ENCODE data around the gene ZNF683.
A peak's percentile ranks its signal among the peaks of the same experiment; 100 is the strongest.

Gene ZNF683

GRCh38 chr1:26349188-26349876 is 23.2 kb downstream of the ZNF683 start:
- Histone ChIP-seq H3K9ac (ENCODE audit: low read length in 2 of 2) (no peak overlapping the region), H3K4me1 (ENCODE audit: control insufficient read depth, insufficient read depth, low read length) (no peaks in the 10 kb centered on the region), H3K9me3 (ENCODE audit: control insufficient read depth in 2 of 2, low read length in 2 of 2) (no peaks in the 10 kb centered on the region), H3K27me3 (ENCODE audit: control insufficient read depth in 1 of 2, insufficient read depth in 2 of 2, low read length in 2 of 2) (peaks cover 0 to 6% of the 10 kb centered on the region in 2 donors), H3K27ac (ENCODE audit: low read length) (no peak overlapping the region), H3K4me3 (ENCODE audit: low read length in 2 of 2) (no peak overlapping the region), H3K36me3 (ENCODE audit: control insufficient read depth in 2 of 2, insufficient read depth in 2 of 2, low read length in 2 of 2) (no peaks in the 10 kb centered on the region)

GRCh38 chr1:26346274-26347033 is 26.1 kb downstream of the ZNF683 start:
- Histone ChIP-seq H3K27ac (ENCODE audit: low read length) (no peak overlapping the region), H3K4me1 (ENCODE audit: control insufficient read depth, insufficient read depth, low read length) (no peaks in the 10 kb centered on the region), H3K27me3 (ENCODE audit: control insufficient read depth in 1 of 2, insufficient read depth in 2 of 2, low read length in 2 of 2) (peaks cover 0 to 7% of the 10 kb centered on the region in 2 donors), H3K4me3 (ENCODE audit: low read length in 2 of 2) (no peak overlapping the region), H3K9me3 (ENCODE audit: control insufficient read depth in 2 of 2, low read length in 2 of 2) (no peaks in the 10 kb centered on the region), H3K9ac (ENCODE audit: low read length in 2 of 2) (no peak overlapping the region), H3K36me3 (ENCODE audit: control insufficient read depth in 2 of 2, insufficient read depth in 2 of 2, low read length in 2 of 2) (no peaks in the 10 kb centered on the region)

GRCh38 chr1:26345718-26346117 is 26.8 kb downstream of the ZNF683 start:
- no peak overlapping the region for H3K27ac ChIP-seq (ENCODE audit: low read length)
- no peak overlapping the region for H3K4me3 ChIP-seq (ENCODE audit: low read length in 2 of 2)
- H3K9ac ChIP-seq (ENCODE audit: low read length in 2 of 2): no peak overlapping the region
- no peaks in the 10 kb centered on the region for H3K4me1 ChIP-seq (ENCODE audit: control insufficient read depth, insufficient read depth, low read length)
- H3K27me3 ChIP-seq (ENCODE audit: control insufficient read depth in 1 of 2, insufficient read depth in 2 of 2, low read length in 2 of 2): peaks cover 0 to 5% of the 10 kb centered on the region in 2 donors
- H3K36me3 ChIP-seq (ENCODE audit: control insufficient read depth in 2 of 2, insufficient read depth in 2 of 2, low read length in 2 of 2): no peaks in the 10 kb centered on the region
- H3K9me3 ChIP-seq (ENCODE audit: control insufficient read depth in 2 of 2, low read length in 2 of 2): no peaks in the 10 kb centered on the region

- no peak overlapping the region for H3K9ac ChIP-seq (ENCODE audit: low read length in 2 of 2)
- no peak overlapping the region for H3K4me3 ChIP-seq (ENCODE audit: low read length in 2 of 2)
- H3K27me3 ChIP-seq (ENCODE audit: control insufficient read depth in 1 of 2, insufficient read depth in 2 of 2, low read length in 2 of 2): peaks cover 0 to 4% of the 10 kb centered on the region in 2 donors
- H3K36me3 ChIP-seq (ENCODE audit: control insufficient read depth in 2 of 2, insufficient read depth in 2 of 2, low read length in 2 of 2): no peaks in the 10 kb centered on the region
- no peak overlapping the region for H3K27ac ChIP-seq (ENCODE audit: low read length)
- H3K9me3 ChIP-seq (ENCODE audit: control insufficient read depth in 2 of 2, low read length in 2 of 2): no peaks in the 10 kb centered on the region
- H3K4me1 ChIP-seq (ENCODE audit: control insufficient read depth, insufficient read depth, low read length): no peaks in the 10 kb centered on the region
Measured at GRCh38 chr1:26344147-26344920, 28.2 kb downstream of the ZNF683 start.

GRCh38 chr1:26340047-26340481 is 32.5 kb downstream of the ZNF683 start:
- H3K9ac ChIP-seq (ENCODE audit: low read length in 2 of 2): no peak overlapping the region
- H3K36me3 ChIP-seq (ENCODE audit: control insufficient read depth in 2 of 2, insufficient read depth in 2 of 2, low read length in 2 of 2): no peaks in the 10 kb centered on the region
- no peak overlapping the region for H3K4me3 ChIP-seq (ENCODE audit: low read length in 2 of 2)
- H3K4me1 ChIP-seq (ENCODE audit: control insufficient read depth, insufficient read depth, low read length): peaks cover 13% of the 10 kb centered on the region
- H3K27me3 ChIP-seq (ENCODE audit: control insufficient read depth in 1 of 2, insufficient read depth in 2 of 2, low read length in 2 of 2): peaks cover 10 to 17% of the 10 kb centered on the region in 2 donors
- no peak overlapping the region for H3K27ac ChIP-seq (ENCODE audit: low read length)
- H3K9me3 ChIP-seq (ENCODE audit: control insufficient read depth in 2 of 2, low read length in 2 of 2): no peaks in the 10 kb centered on the region

GRCh38 chr1:26338670-26339069 is 33.9 kb downstream of the ZNF683 start:
- H3K36me3 ChIP-seq (ENCODE audit: control insufficient read depth in 2 of 2, insufficient read depth in 2 of 2, low read length in 2 of 2): no peaks in the 10 kb centered on the region
- H3K27me3 ChIP-seq (ENCODE audit: control insufficient read depth in 1 of 2, insufficient read depth in 2 of 2, low read length in 2 of 2): peaks cover 19 to 26% of the 10 kb centered on the region in 2 donors
- H3K4me1 ChIP-seq (ENCODE audit: control insufficient read depth, insufficient read depth, low read length): peaks cover 13% of the 10 kb centered on the region
- H3K27ac ChIP-seq (ENCODE audit: low read length): no peak overlapping the region
- no peak overlapping the region for H3K9ac ChIP-seq (ENCODE audit: low read length in 2 of 2)
- no peaks in the 10 kb centered on the region for H3K9me3 ChIP-seq (ENCODE audit: control insufficient read depth in 2 of 2, low read length in 2 of 2)
- H3K4me3 ChIP-seq (ENCODE audit: low read length in 2 of 2): no peak overlapping the region

- H3K27me3 ChIP-seq (ENCODE audit: control insufficient read depth in 1 of 2, insufficient read depth in 2 of 2, low read length in 2 of 2): peaks cover 17 to 29% of the 10 kb centered on the region in 2 donors
- no peak overlapping the region for H3K27ac ChIP-seq (ENCODE audit: low read length)
- no peak overlapping the region for H3K4me3 ChIP-seq (ENCODE audit: low read length in 2 of 2)
- H3K9ac ChIP-seq (ENCODE audit: low read length in 2 of 2): no peak overlapping the region
- H3K36me3 ChIP-seq (ENCODE audit: control insufficient read depth in 2 of 2, insufficient read depth in 2 of 2, low read length in 2 of 2): no peaks in the 10 kb centered on the region
- no peaks in the 10 kb centered on the region for H3K9me3 ChIP-seq (ENCODE audit: control insufficient read depth in 2 of 2, low read length in 2 of 2)
- peaks cover 13% of the 10 kb centered on the region for H3K4me1 ChIP-seq (ENCODE audit: control insufficient read depth, insufficient read depth, low read length)
Measured at GRCh38 chr1:26337625-26338024, 34.9 kb downstream of the ZNF683 start.

- Histone ChIP-seq H3K9me3 (ENCODE audit: control insufficient read depth in 2 of 2, low read length in 2 of 2) (no peaks in the 10 kb centered on the region), H3K27ac (ENCODE audit: low read length) (no peak overlapping the region), H3K4me1 (ENCODE audit: control insufficient read depth, insufficient read depth, low read length) (peaks cover 13% of the 10 kb centered on the region), H3K36me3 (ENCODE audit: control insufficient read depth in 2 of 2, insufficient read depth in 2 of 2, low read length in 2 of 2) (no peaks in the 10 kb centered on the region), H3K27me3 (ENCODE audit: control insufficient read depth in 1 of 2, insufficient read depth in 2 of 2, low read length in 2 of 2) (peaks cover 17 to 29% of the 10 kb centered on the region in 2 donors), H3K4me3 (ENCODE audit: low read length in 2 of 2) (no peak overlapping the region), H3K9ac (ENCODE audit: low read length in 2 of 2) (no peak overlapping the region)
Measured at GRCh38 chr1:26337206-26337535, 35.4 kb downstream of the ZNF683 start.

GRCh38 chr1:26336477-26337205 is 35.9 kb downstream of the ZNF683 start:
- Histone ChIP-seq H3K9me3 (ENCODE audit: control insufficient read depth in 2 of 2, low read length in 2 of 2) (no peaks in the 10 kb centered on the region), H3K4me3 (ENCODE audit: low read length in 2 of 2) (peak overlapping the region; percentile 53 to 67), H3K36me3 (ENCODE audit: control insufficient read depth in 2 of 2, insufficient read depth in 2 of 2, low read length in 2 of 2) (no peaks in the 10 kb centered on the region), H3K27ac (ENCODE audit: low read length) (no peak overlapping the region), H3K9ac (ENCODE audit: low read length in 2 of 2) (no peak overlapping the region), H3K27me3 (ENCODE audit: control insufficient read depth in 1 of 2, insufficient read depth in 2 of 2, low read length in 2 of 2) (peaks cover 18 to 29% of the 10 kb centered on the region in 2 donors), H3K4me1 (ENCODE audit: control insufficient read depth, insufficient read depth, low read length) (peaks cover 13% of the 10 kb centered on the region)

- Histone ChIP-seq H3K4me1 (ENCODE audit: control insufficient read depth, insufficient read depth, low read length) (peaks cover 13% of the 10 kb centered on the region), H3K27ac (ENCODE audit: low read length) (no peak overlapping the region), H3K27me3 (ENCODE audit: control insufficient read depth in 1 of 2, insufficient read depth in 2 of 2, low read length in 2 of 2) (peaks cover 25 to 29% of the 10 kb centered on the region in 2 donors), H3K9ac (ENCODE audit: low read length in 2 of 2) (no peak overlapping the region), H3K9me3 (ENCODE audit: control insufficient read depth in 2 of 2, low read length in 2 of 2) (no peaks in the 10 kb centered on the region), H3K36me3 (ENCODE audit: control insufficient read depth in 2 of 2, insufficient read depth in 2 of 2, low read length in 2 of 2) (no peaks in the 10 kb centered on the region), H3K4me3 (ENCODE audit: low read length in 2 of 2) (peak overlapping the region; percentile 53 to 67)
Measured at GRCh38 chr1:26335774-26336476, 36.6 kb downstream of the ZNF683 start.

Data from stomach smooth muscle (tissue), 2 donors.